GM12872 (cell line): ENCODE data around the gene RGMA.

Experiments
- CTCF ChIP-seq: IDR thresholded peaks from 3 replicates; pipeline ENCODE4 v1.5.1; 2011; ENCODE audit warnings: low read depth, mild to moderate bottlenecking, low read length, moderate library complexity; ENCODE audit not compliant: insufficient read depth

The RGMA gene

GRCh38 chr15:93072411-93073394 is 16.3 kb downstream of the RGMA start:
- TF ChIP-seq CTCF: no peak

GRCh38 chr15:93072011-93072410 is 17.0 kb downstream of the RGMA start:
- TF ChIP-seq CTCF: no peak

GRCh38 chr15:93071469-93071936 is 17.5 kb downstream of the RGMA start:
- no peak for TF ChIP-seq CTCF

GRCh38 chr15:93070551-93071296 is 18.3 kb downstream of the RGMA start:
- no peak for TF ChIP-seq CTCF

- no peak for TF ChIP-seq CTCF
These were observed 18.9 kb downstream of the RGMA start for GRCh38 chr15:93070132-93070531.

- no peak for TF ChIP-seq CTCF
These were observed 20.3 kb downstream of the RGMA start for GRCh38 chr15:93068581-93069199.

GRCh38 chr15:93067649-93068085 is 21.3 kb downstream of the RGMA start:
- TF ChIP-seq CTCF: no peak
